Fibroblast of pulmonary artery (primary cell): ENCODE data around the gene CTDP1.
"Not testable (repeated sequence)": the region's sequence is repeated elsewhere in the genome, so short reads cannot be mapped to it uniquely, and the experiment has no call there.

ENCODE experiments used
- DNase-seq: peaks from one replicate; pipeline ENCODE4 v3.0.0-alpha.2; 2010; ENCODE audit warnings: low read depth
- H3K4me3 ChIP-seq: replicated peaks from 2 replicates; pipeline ENCODE4 v1.5.1; 2011; ENCODE audit warnings: low read depth, mild to moderate bottlenecking, control low read depth, low read length, moderate library complexity
- TF ChIP-seq, protein P1 (sequence below): IDR thresholded peaks from 2 replicates; pipeline ENCODE4 v1.5.1; 2011; ENCODE audit warnings: mild to moderate bottlenecking, control low read depth, low read length, inconsistent platforms; ENCODE audit errors: missing control alignments

Gene CTDP1

DNA sequence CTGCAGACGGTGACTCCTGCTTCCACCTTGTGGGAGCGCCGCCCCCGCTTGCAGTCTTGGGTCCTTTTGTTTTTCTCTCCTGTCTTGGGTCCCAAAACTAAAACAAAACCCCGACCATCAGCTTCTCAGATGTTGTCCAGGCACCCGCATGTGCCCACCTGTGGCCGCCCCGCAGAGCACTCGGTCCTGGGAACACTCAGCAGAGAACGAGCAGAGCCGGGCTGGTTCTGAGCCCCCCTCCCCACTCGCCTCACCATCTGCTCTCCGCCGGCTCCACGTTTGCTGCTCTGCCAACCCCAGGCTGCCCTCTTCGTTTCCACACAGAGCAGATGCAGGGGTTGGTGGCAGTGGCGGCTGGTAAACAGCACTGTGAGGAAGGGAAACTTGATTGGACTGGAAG, 38.5 kb downstream of the CTDP1 start:
- TF ChIP-seq, protein P1, sequence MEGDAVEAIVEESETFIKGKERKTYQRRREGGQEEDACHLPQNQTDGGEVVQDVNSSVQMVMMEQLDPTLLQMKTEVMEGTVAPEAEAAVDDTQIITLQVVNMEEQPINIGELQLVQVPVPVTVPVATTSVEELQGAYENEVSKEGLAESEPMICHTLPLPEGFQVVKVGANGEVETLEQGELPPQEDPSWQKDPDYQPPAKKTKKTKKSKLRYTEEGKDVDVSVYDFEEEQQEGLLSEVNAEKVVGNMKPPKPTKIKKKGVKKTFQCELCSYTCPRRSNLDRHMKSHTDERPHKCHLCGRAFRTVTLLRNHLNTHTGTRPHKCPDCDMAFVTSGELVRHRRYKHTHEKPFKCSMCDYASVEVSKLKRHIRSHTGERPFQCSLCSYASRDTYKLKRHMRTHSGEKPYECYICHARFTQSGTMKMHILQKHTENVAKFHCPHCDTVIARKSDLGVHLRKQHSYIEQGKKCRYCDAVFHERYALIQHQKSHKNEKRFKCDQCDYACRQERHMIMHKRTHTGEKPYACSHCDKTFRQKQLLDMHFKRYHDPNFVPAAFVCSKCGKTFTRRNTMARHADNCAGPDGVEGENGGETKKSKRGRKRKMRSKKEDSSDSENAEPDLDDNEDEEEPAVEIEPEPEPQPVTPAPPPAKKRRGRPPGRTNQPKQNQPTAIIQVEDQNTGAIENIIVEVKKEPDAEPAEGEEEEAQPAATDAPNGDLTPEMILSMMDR, result no peak
- no peak for DNase-seq
- H3K4me3 ChIP-seq, result no peak overlapping the region

DNA sequence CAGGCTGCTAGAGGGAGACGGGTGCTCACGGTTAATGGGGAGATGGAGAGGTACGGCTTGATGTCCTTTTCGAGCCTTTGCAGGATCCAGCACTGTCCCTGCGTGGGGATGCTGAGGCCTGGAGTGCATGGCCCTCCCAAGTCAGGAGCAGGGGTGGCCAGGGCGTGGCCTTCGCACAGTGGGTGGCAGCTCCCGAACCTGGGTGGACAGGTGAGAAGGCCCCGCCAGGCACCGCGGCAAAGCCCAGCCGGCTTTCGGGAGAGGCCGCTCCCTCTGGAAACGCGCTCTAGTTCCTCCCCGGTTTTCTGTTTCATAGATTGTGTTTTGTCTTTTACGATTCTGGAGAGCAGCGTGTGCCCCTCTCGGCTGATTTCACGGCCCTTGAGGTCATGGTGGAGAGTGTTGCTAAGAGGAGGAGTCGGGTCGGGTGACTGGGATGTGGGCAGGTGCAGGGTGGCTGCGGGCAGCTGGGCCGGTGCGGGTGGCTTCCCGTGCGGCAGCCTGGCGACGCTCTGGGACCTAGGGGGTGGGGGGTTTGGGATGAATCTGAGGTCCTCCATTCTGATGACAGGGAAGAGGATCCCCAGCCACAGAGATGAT, 39.4 kb downstream of the CTDP1 start:
- TF ChIP-seq, protein P1, result no peak
- no peak overlapping the region for H3K4me3 ChIP-seq
- DNase-seq, result no peak

DNA sequence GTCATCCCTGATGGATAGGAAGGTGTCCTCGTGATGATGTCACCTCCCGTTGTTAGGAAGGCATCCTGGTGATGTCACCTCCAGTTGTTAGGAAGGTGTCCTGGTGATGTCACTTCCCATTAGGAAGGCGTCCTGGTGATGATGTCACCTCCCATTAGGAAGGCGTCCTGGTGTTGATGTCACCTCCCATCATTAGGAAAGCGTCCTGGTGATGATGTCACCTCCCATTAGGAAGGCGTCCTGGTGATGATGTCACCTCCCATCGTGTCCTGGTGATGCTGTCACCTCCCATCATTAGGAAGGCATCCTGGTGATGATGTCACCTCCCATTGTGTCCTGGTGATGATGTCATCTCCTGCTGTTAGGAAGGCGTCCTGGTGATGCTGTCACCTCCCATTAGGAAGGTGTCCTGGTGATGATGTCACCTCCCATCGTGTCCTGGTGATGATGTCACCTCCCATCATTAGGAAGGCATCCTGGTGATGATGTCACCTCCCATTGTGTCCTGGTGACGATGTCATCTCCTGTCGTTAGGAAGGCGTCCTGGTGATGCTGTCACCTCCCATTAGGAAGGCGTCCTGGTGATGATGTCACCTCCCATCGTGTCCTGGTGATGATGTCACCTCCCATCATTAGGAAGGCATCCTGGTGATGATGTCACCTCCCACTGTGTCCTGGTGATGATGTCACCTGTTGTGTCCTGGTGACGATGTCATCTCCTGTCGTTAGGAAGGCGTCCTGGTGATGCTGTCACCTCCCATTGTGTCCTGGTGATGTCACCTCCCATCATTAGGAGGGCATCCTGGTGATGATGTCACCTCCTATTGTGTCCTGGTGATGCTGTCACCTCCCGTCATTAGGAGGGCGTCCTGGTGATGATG, 40.1 kb downstream of the CTDP1 start:
- not testable (repeated sequence) for DNase-seq, H3K4me3 ChIP-seq

DNA sequence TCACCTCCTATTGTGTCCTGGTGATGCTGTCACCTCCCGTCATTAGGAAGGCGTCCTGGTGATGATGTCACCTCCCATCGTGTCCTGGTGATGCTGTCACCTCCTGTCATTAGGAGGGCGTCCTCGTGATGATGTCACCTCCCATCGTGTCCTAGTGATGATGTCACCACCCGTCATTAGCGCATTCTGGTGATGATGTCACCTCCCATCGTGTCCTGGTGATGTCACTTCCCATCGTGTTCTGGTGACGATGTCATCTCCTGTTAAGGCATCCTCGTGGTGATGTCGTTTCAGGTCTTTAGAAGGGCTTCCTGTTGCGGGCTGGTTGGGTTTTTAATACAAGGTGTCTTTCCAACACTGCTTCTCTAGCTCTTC, 40.7 kb downstream of the CTDP1 start:
- H3K4me3 ChIP-seq, result no peak overlapping the region
- DNase-seq, result peak; percentile 7
- TF ChIP-seq, protein P1, result no peak

DNA sequence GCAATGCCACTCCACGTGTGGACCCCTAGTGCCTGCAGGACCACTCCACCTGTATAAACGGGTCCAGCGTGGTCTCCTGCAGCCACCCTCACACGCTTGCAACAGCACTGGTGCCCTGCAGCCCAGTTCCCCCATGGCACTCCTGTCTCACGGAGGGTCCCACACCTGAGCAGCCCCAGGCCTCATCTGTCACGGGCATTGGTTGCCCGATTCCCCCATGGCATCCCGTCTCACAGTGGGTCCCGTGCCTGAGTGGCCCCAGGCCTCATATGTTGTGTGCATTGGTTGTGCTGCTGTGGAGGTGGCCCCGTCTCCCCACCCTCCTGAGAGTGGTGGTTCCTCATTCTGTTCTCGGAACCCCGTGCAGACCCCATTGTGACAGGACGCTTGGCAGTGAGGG, 43.4 kb downstream of the CTDP1 start:
- TF ChIP-seq, protein P1, result no peak
- H3K4me3 ChIP-seq, result no peak overlapping the region
- DNase-seq, result no peak

DNA sequence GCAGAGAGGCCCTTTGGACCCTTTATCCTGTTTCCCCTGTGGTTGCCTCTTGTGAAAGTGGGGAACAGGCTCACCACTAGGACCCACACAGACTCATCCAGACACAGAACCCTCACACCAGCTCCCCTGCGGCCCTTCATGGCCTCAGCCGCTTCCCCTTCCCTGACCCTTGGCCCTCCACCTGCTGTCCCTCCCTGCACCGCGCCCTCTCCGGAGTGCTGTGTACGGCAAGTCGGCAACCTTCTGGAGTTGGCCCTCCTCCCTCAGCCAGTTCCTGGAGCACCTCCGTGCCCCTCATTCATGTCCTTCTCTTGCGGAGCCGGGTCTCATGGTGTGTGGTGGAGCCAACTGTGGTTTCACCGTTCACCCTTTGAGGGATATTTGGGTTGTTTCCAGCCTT, 44.0 kb downstream of the CTDP1 start:
- H3K4me3 ChIP-seq, result no peak overlapping the region
- no peak for DNase-seq
- TF ChIP-seq, protein P1, result no peak

DNA sequence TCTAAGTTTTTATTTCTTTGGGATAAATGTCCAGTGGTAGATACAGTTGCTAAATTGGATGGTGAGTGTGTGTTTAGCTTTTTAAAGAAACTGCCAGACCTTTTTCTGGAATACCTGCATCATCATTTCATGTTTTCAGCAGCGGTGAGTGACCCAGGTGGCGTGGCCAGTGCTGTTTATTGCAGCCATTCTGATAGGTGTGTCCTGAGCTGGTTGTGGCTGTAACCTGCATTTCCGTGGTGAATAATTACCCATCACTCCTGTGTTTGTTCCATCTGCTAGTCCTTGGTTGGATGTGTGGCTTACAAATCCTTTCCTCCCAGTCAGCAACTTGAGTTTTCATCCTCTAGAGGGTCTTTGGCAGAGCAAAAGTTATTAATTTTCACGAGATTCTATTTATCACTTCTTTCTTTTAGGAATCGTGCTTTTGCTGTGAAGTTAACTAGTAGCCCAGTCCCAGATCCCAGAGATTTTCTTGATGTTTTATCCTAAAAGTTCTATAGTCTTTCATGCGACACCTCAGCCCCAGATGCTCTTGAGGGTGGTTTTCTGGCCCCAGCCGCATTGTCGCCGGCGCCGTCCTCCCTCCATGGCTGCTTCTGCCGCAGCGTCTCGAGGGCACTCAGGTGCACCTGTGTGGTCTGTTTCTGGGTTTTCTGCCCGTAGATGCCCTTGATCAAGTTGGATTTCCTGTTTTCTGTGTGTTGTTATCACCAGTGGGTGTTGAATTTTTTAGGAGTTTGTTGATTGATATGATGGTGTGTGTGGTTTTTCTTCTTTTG, 44.9 kb downstream of the CTDP1 start:
- no peak for DNase-seq
- H3K4me3 ChIP-seq, result no peak overlapping the region
- TF ChIP-seq, protein P1, result no peak
